HepG2 (cell line): ENCODE data around the gene TRPV4. TPM values are rescaled to one million over a fixed set of nuclear protein-coding genes. Genes with fewer than 3 reads are reported as not detected.
A peak's percentile ranks its signal among the peaks of the same experiment; 100 is the strongest.

Experiments used
- ARID5B ChIP-seq: IDR thresholded peaks from 2 replicates; pipeline ENCODE4 v1.4.0; 2020; ENCODE audit warnings: mild to moderate bottlenecking, missing genetic modification reagents
- BCL6 ChIP-seq: IDR thresholded peaks from 2 replicates; pipeline ENCODE4 v1.6.1; 2016; ENCODE audit warnings: missing genetic modification reagents, missing compliant biosample characterization
- MTA3 ChIP-seq: sonication (generic); formaldehyde crosslinking; IDR thresholded peaks from 2 replicates; pipeline ENCODE4 v1.4.0; 2020; ENCODE audit warnings: missing genetic modification reagents
- MYC ChIP-seq: sonication (generic); formaldehyde crosslinking; IDR thresholded peaks from 2 replicates; pipeline ENCODE4 v1.9.0; 2021; ENCODE audit warnings: missing genetic modification reagents, borderline replicate concordance
- NCOA2 ChIP-seq: sonication (generic); formaldehyde crosslinking; IDR thresholded peaks from 2 replicates; pipeline ENCODE4 v1.8.0; 2022; ENCODE audit warnings: inconsistent platforms
- SATB2 ChIP-seq: sonication (generic); formaldehyde crosslinking; IDR thresholded peaks from 2 replicates; pipeline ENCODE4 v1.5.0; 2020; ENCODE audit warnings: missing genetic modification reagents
- SKIL ChIP-seq: sonication (generic); formaldehyde crosslinking; IDR thresholded peaks from 2 replicates; pipeline ENCODE4 v1.8.0; 2022; ENCODE audit warnings: missing genetic modification reagents, mild to moderate bottlenecking, moderate library complexity, borderline replicate concordance
- ZNF138 ChIP-seq: sonication (generic); formaldehyde crosslinking; IDR thresholded peaks from 2 replicates; pipeline ENCODE4 v1.5.0; 2020; ENCODE audit warnings: mild to moderate bottlenecking, low read depth, missing genetic modification reagents
- ZNF235 ChIP-seq: sonication (generic); formaldehyde crosslinking; IDR thresholded peaks from 2 replicates; pipeline ENCODE4 v1.8.1; 2023; ENCODE audit warnings: mild to moderate bottlenecking, missing genetic modification reagents, borderline replicate concordance
- ZXDC ChIP-seq: sonication (generic); formaldehyde crosslinking; IDR thresholded peaks from 2 replicates; pipeline ENCODE4 v1.5.0; 2020; ENCODE audit warnings: mild to moderate bottlenecking, missing genetic modification reagents
- polyA plus RNA-seq, 8 experiments: library from polyadenylated mRNA; depleted of rRNA in 3 of 8; stranded (reverse) in 7 of 8; unstranded in 1 of 8; fragments of >200 nt; fragmentation: Illumina TruSeq in 4 of 8; extraction: Trizol in 4 of 8; gene quantifications; 2 replicates each; pipeline versions ENCODE4 v1.2.1 to v1.2.3, GENCODE V29; 2011 to 2016; ENCODE audit warnings: low read depth in 4 of 8, missing spikeins in 1 of 8, mixed read lengths in 1 of 8; ENCODE audit not compliant: insufficient read depth in 1 of 8
- total RNA-seq, 5 experiments: library from RNA; depleted of rRNA; stranded (reverse); fragments of >200 nt; fragmentation: Illumina TruSeq; extraction: Trizol; gene quantifications; 2 replicates each; pipeline ENCODE4 v1.2.3, GENCODE V29; 2016; ENCODE audit warnings: low read depth in 1 of 5
- TF ChIP-seq, protein P1 (sequence below): sonication (generic); formaldehyde crosslinking; conservative IDR thresholded peaks from 2 replicates; pipeline ENCODE4 v1.4.0; 2020; ENCODE audit warnings: missing genetic modification reagents

TRPV4 gene
- total and polyA plus RNA-seq, 2 of the 13 experiments (the other 11 are each of a cell fraction or from before 2014, with no cell fraction given) = 0.66 to 4.7 TPM

DNA sequence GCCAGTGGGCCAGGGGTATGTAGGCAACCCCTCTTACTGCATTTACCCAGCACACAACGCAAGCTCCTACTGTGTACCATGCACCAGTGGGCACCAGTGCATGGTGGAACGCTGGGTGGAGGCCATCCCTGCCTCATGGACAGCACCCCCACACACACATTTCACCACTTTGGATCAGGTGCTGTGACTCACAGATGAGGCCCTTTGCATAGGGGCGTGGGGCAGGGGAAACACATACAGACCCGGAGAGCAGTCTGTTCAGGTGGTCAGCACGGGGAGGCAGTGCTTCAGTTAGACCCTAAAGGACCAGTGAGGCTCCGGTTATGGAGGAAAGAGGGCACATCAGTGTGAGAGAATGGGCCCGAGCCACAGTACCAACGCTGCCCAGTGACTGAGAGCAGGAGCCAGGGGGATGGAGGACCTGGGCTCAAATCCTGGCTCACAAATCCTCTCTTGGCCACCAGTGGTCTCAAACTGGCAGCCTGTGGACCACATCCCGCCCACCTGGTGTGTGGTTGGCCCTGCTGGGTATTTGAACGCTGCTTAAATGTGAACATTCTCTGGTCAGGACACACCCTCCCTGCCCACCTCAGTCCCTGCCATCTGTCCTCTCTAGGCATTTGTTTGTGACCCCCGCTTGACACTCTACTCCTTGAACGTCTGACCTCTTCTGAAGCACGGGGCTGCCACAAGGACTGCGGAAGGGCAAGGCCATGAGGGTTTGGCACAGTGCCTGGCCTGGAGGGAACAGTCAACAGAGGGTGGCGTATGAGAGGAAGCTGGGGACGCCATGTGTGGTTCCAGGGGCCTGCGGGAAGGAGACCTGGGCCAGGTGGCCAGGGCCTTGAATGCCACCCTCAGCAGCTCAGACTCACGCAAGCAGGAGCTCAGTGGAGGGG is 72.9 kb downstream of the TRPV4 start (continued):
- TF ChIP-seq NCOA2 (CRISPR knock-in tag) (0 out of 2 replicates have a peak, but pooled peaks have one; percentile 20), ZNF235 (CRISPR knock-in tag) (no peak), ARID5B (peak; percentile 58), MYC (CRISPR knock-in tag) (peak; percentile 18; the same call in 1 of the 2 replicates), ZXDC (CRISPR knock-in tag) (peak; percentile 94), BCL6 (CRISPR knock-in tag) (peak; percentile 85), MTA3 (no peak), SKIL (peak; percentile 63; the same call in 1 of the 2 replicates), SATB2 (CRISPR knock-in tag) (no peak), ZNF138 (no peak)
- TF ChIP-seq, protein P1, sequence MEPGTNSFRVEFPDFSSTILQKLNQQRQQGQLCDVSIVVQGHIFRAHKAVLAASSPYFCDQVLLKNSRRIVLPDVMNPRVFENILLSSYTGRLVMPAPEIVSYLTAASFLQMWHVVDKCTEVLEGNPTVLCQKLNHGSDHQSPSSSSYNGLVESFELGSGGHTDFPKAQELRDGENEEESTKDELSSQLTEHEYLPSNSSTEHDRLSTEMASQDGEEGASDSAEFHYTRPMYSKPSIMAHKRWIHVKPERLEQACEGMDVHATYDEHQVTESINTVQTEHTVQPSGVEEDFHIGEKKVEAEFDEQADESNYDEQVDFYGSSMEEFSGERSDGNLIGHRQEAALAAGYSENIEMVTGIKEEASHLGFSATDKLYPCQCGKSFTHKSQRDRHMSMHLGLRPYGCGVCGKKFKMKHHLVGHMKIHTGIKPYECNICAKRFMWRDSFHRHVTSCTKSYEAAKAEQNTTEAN = no peak
